22Rv1 (cell line): ENCODE data around the gene TREH.

Experiments used
- CTCF ChIP-seq: fragments of 450-650 bp; IDR thresholded peaks from 2 replicates; pipeline ENCODE4 v1.5.1; 2017; ENCODE audit warnings: mild to moderate bottlenecking
- ZFX ChIP-seq: fragments of 450-650 bp; IDR thresholded peaks from 2 replicates; pipeline ENCODE4 v1.6.1; 2017; ENCODE audit warnings: antibody characterized with exemption, borderline replicate concordance

DNA sequence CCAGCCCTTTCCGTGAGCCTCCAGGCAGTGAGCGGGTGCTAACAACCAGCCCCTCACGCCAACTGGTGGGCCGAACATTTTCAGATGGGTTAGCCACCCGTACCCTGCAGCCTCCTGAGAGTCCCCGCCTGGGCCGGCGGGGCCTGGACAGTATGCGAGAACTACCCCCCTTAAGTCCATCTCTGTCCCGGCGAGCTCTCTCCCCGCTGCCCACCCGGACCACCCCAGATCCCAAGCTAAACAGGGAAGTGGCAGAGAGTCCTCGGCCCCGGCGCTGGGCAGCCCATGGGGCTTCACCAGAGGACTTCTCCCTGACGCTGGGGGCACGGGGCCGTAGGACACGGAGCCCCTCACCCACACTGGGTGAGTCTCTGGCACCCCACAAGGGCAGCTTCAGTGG lies 51.4 kb downstream of the TREH start:
- no peak for TF ChIP-seq CTCF
- TF ChIP-seq ZFX, result no peak
